Measurements from ENCODE around the gene ARID3B. TPM values are rescaled to one million over a fixed set of nuclear protein-coding genes. Genes with fewer than 3 reads are reported as not detected.
A peak's percentile ranks its signal among the peaks of the same experiment; 100 is the strongest.

Gene ARID3B
- total RNA-seq, 2 experiments from 2014 or later, result 3.2 to 7.5 TPM

DNA sequence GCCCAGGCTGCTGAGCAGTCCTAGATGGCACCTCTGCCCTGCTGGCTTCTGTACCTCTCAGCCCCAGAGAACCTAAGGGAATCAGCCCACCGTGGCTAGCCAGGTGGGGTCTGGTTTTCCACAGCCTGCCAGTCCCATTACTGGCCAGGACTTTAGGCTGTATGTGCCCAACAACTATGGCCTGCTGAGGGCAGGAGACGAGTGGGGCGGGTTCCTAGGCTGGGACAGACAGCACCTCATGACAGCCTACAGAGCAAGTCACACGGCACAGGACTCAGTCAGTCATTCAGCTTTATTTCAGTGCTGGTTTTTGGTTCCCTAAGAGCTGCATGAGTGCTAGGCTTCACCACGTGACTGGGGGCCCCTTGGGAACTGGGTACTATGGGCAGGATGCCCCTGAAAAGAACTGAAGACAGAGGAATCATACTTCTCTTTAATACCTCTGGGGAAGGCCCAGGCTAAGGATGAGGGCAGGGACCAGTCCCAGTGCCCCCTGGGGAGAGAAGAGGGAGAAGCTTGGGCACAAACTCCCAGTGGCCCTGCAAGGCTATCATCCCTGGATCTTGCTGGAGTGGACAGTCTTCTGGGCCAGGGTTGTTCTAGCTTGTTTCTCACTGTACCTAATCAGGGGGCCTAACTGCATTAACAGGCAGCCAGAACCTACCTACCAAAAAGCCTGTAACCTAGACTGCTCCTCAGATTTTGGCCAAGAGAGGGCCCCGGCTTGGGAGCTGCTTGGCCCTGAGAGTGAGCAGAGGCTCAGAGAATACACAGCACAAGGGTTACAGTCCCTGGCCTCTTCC lies 89.5 kb downstream of the ARID3B start:
- H3K36me3 ChIP-seq (ENCODE audit: insufficient read depth, low read length), result peaks cover 94% of the 10 kb centered on the region

DNA sequence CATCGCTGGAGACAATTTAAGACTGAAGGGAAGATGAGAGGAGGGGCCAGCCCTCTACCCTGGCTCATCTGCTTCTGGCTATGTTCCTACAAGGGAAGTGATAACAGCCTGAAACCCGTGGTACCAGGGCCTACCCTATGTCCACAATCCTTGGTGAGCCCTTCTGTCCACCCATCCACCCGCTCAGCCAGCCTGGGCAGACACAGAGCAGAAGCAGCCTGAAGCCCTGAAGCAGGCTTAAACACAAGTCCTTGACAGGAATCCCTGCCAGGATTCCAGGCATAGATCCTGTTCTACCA lies 90.0 kb downstream of the ARID3B start:
- H3K4me3 ChIP-seq (ENCODE audit: low read depth, low read length, poor library complexity, severe bottlenecking), result no peak overlapping the region
- H3K4me2 ChIP-seq (ENCODE audit: low read length), result no peak overlapping the region
- H3K9me3 ChIP-seq (ENCODE audit: low read length), result no peaks in the 10 kb centered on the region
- no peak for DNase-seq (ENCODE audit: low spot score)
- H4K20me1 ChIP-seq (ENCODE audit: insufficient read depth, low read length), result no peaks in the 10 kb centered on the region
- peaks cover 93% of the 10 kb centered on the region for H3K36me3 ChIP-seq (ENCODE audit: insufficient read depth, low read length)
- H3K27ac ChIP-seq (ENCODE audit: low read depth, low read length, poor library complexity, severe bottlenecking), result no peak overlapping the region
- no peaks in the 10 kb centered on the region for H3K79me2 ChIP-seq (ENCODE audit: insufficient read depth, low read depth, low read length)
- ChIA-PET POLR2A (interaction anchor here (0.5 kb wide), 1 partner anchor 73 kb away, joined by 7 read pairs; no protein-coding TSS in a partner anchor), CTCF (ENCODE audit: unreplicated experiment) (interaction anchor here (0.6 to 1.3 kb wide), 4 partner anchors 10 to 162 kb away, joined by 3 to 8 read pairs (median 6); no protein-coding TSS in a partner anchor)
- H3K4me1 ChIP-seq (ENCODE audit: insufficient read depth, low read length, poor library complexity, severe bottlenecking), result peaks cover 26% of the 10 kb centered on the region
- TF ChIP-seq EZH2phosphoT487 (IDR thresholded peaks at IDR 0.05; ENCODE audit: borderline replicate concordance, low read depth, low read length), result no peak
- TF ChIP-seq, protein P1, sequence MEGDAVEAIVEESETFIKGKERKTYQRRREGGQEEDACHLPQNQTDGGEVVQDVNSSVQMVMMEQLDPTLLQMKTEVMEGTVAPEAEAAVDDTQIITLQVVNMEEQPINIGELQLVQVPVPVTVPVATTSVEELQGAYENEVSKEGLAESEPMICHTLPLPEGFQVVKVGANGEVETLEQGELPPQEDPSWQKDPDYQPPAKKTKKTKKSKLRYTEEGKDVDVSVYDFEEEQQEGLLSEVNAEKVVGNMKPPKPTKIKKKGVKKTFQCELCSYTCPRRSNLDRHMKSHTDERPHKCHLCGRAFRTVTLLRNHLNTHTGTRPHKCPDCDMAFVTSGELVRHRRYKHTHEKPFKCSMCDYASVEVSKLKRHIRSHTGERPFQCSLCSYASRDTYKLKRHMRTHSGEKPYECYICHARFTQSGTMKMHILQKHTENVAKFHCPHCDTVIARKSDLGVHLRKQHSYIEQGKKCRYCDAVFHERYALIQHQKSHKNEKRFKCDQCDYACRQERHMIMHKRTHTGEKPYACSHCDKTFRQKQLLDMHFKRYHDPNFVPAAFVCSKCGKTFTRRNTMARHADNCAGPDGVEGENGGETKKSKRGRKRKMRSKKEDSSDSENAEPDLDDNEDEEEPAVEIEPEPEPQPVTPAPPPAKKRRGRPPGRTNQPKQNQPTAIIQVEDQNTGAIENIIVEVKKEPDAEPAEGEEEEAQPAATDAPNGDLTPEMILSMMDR (conservative IDR thresholded peaks at IDR 0.05; ENCODE audit: low read length), result no peak
- no TSS peak for BruUV-seq (replicated peaks)
- H3K9me2 ChIP-seq (ENCODE audit: insufficient read depth, low read length), result no peaks in the 10 kb centered on the region
- H2AFZ ChIP-seq (ENCODE audit: low read length), result no peak overlapping the region
- intact Hi-C loops (cut with micrococcal nuclease; ENCODE audit: unreplicated experiment), result no loop called here

More for the DNA sequence above, 89.5 kb downstream of the ARID3B start:
- no peaks in the 10 kb centered on the region for H3K9me2 ChIP-seq (ENCODE audit: insufficient read depth, low read length)
- H3K4me2 ChIP-seq (ENCODE audit: low read length), result no peak overlapping the region; the same call in 1 of the 2 replicates
- H3K79me2 ChIP-seq (ENCODE audit: insufficient read depth, low read depth, low read length), result no peaks in the 10 kb centered on the region
- intact Hi-C loops (cut with micrococcal nuclease; ENCODE audit: unreplicated experiment), result no loop called here
- H3K9me3 ChIP-seq (ENCODE audit: low read length), result no peaks in the 10 kb centered on the region
- POLR2A ChIA-PET, result interaction anchor here (0.5 kb wide), 1 partner anchor 72 kb away, joined by 7 read pairs; no protein-coding TSS in a partner anchor
- no peaks in the 10 kb centered on the region for H4K20me1 ChIP-seq (ENCODE audit: insufficient read depth, low read length)
- peak overlapping the region; percentile 2 for H3K27ac ChIP-seq (ENCODE audit: low read depth, low read length, poor library complexity, severe bottlenecking)
- DNase-seq (ENCODE audit: low spot score), result peak; percentile 69
- TF ChIP-seq, protein P1 (conservative IDR thresholded peaks at IDR 0.05; ENCODE audit: low read length), result no peak
- TF ChIP-seq EZH2phosphoT487 (IDR thresholded peaks at IDR 0.05; ENCODE audit: borderline replicate concordance, low read depth, low read length), result no peak
- no TSS peak for BruUV-seq (replicated peaks)
- CTCF ChIA-PET (ENCODE audit: unreplicated experiment), result interaction anchor here (0.9 to 1.3 kb wide), 4 partner anchors 9 to 161 kb away, joined by 3 to 7 read pairs (median 4); no protein-coding TSS in a partner anchor
- H3K4me1 ChIP-seq (ENCODE audit: insufficient read depth, low read length, poor library complexity, severe bottlenecking), result peaks cover 26% of the 10 kb centered on the region
- no peak overlapping the region for H3K4me3 ChIP-seq (ENCODE audit: low read depth, low read length, poor library complexity, severe bottlenecking)
- H2AFZ ChIP-seq (ENCODE audit: low read length), result no peak overlapping the region

DNA sequence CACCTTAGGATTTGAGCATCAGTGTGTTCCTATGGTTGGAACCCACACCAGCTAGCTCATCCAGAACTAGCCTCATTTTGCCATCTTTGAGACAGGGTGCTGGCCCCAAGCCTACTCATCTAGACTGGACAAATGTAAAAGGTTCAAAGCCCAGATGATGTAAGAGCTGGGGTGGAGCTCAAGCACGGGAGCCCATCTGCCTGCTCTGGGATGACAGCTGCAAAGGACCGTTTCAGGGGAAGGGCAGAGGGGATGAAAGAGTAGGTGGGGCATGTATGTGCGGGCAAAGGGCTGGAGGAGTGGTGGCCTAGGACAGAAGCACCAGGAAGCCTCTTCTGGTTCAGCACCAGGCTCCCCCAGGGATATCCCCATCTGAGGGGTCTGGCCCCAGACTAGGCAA lies 90.4 kb downstream of the ARID3B start:
- intact Hi-C loops (cut with micrococcal nuclease; ENCODE audit: unreplicated experiment), result no loop called here
- Histone ChIP-seq H3K27ac (ENCODE audit: low read depth, low read length, poor library complexity, severe bottlenecking) (no peak overlapping the region), H4K20me1 (ENCODE audit: insufficient read depth, low read length) (no peaks in the 10 kb centered on the region), H3K4me3 (ENCODE audit: low read depth, low read length, poor library complexity, severe bottlenecking) (no peak overlapping the region), H3K79me2 (ENCODE audit: insufficient read depth, low read depth, low read length) (no peaks in the 10 kb centered on the region), H3K36me3 (ENCODE audit: insufficient read depth, low read length) (peaks cover 93% of the 10 kb centered on the region), H3K4me2 (ENCODE audit: low read length) (no peak overlapping the region), H3K9me2 (ENCODE audit: insufficient read depth, low read length) (no peaks in the 10 kb centered on the region), H2AFZ (ENCODE audit: low read length) (no peak overlapping the region), H3K4me1 (ENCODE audit: insufficient read depth, low read length, poor library complexity, severe bottlenecking) (peaks cover 24% of the 10 kb centered on the region), H3K9me3 (ENCODE audit: low read length) (no peaks in the 10 kb centered on the region)
- POLR2A ChIA-PET, result interaction anchor here (1.3 to 1.5 kb wide), 2 partner anchors 10 to 137 kb away, joined by 3 read pairs; no protein-coding TSS in a partner anchor
- no TSS peak for BruUV-seq (replicated peaks)
- TF ChIP-seq, protein P1 (conservative IDR thresholded peaks at IDR 0.05; ENCODE audit: low read length), result no peak
- no peak for TF ChIP-seq EZH2phosphoT487 (IDR thresholded peaks at IDR 0.05; ENCODE audit: borderline replicate concordance, low read depth, low read length)
- DNase-seq (ENCODE audit: low spot score), result no peak
- CTCF ChIA-PET (ENCODE audit: unreplicated experiment), result interaction anchor here (0.6 to 1.3 kb wide), 7 partner anchors 10 to 162 kb away, joined by 3 to 8 read pairs (median 4); no protein-coding TSS in a partner anchor
